Gastrocnemius medialis (tissue), 4 donors: ENCODE results near the gene PYY.

Experiments
- CTCF ChIP-seq, 5 experiments: fragments of 450-650 bp in 3 of 5; fragments of 200-600 bp in 2 of 5; sonication (generic) in 2 of 5; IDR thresholded peaks in 4 of 5; conservative IDR thresholded peaks in 1 of 5; 1 replicate in 4 of 5; 2 replicates in 1 of 5; pipeline ENCODE4 v1.5.1; 2016 to 2019; ENCODE audit warnings: antibody characterized with exemption in 5 of 5, mild to moderate bottlenecking in 3 of 5, moderate library complexity in 3 of 5
- POLR2A ChIP-seq, 2 donors: fragments of 450-650 bp; IDR thresholded peaks; one replicate each; pipeline ENCODE4 v1.6.1; 2017; ENCODE audit warnings: antibody characterized with exemption in 2 of 2, mild to moderate bottlenecking in 2 of 2, moderate library complexity in 2 of 2

DNA sequence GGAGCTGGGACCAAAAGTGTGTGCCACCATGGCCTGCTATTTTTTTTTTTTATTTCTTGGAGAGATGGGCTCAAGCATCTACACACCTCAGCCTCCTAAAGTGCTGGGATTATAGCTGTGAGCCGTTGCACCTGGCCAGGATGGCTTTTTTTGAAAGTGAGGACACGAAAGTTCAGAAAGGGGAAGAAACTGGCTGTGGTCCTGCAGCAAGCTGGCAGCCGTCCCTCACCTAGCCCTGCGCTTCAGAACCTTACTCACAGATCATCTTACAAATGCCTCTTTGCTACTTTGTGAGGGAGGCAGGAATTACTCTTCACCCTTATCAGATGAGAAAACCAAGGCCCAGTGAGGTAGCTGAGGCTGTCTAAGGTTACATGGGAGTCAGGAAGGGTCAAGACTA lies 7.0 kb downstream of the PYY start:
- TF ChIP-seq CTCF (IDR thresholded peaks at IDR 0.05 in 4 of 5, conservative IDR thresholded peaks at IDR 0.05 in 1 of 5) (no peak), POLR2A (IDR thresholded peaks at IDR 0.05) (no peak)
